DOHH2 (cell line): ENCODE measurements around the gene TPCN2.

Experiments used
- H3F3A ChIP-seq: fragments of 200-600 bp; sonication (generic), shearing (Covaris generic); 2 replicates; pipeline ENCODE4 v1.6.0; 2016; ENCODE audit warnings: antibody characterized with exemption, mild to moderate bottlenecking; ENCODE audit not compliant: control insufficient read depth, insufficient read depth
- H3K27ac ChIP-seq: fragments of 200-600 bp; sonication (generic); 2 replicates; pipeline ENCODE4 v1.5.1; 2014; ENCODE audit warnings: low read depth, mild to moderate bottlenecking, low read length, moderate library complexity
- H3K27me3 ChIP-seq: fragments of 200-600 bp; sonication (generic); 2 replicates; pipeline ENCODE4 v1.6.1; 2014; ENCODE audit warnings: mild to moderate bottlenecking, low read length, mixed read lengths; ENCODE audit not compliant: control insufficient read depth
- H3K36me3 ChIP-seq: fragments of 200-600 bp; sonication (generic); 2 replicates; pipeline ENCODE4 v1.6.1; 2014; ENCODE audit warnings: mild to moderate bottlenecking, low read length, moderate library complexity, mixed read lengths; ENCODE audit not compliant: control insufficient read depth
- H3K4me1 ChIP-seq: fragments of 200-600 bp; sonication (generic); 2 replicates; pipeline ENCODE4 v1.6.1; 2014; ENCODE audit warnings: mild to moderate bottlenecking, low read length, mixed read lengths; ENCODE audit not compliant: control insufficient read depth
- H3K4me2 ChIP-seq: fragments of 200-600 bp; sonication (generic); 2 replicates; pipeline ENCODE4 v1.6.0; 2014; ENCODE audit warnings: mild to moderate bottlenecking, low read length, moderate library complexity
- H3K4me3 ChIP-seq: fragments of 200-600 bp; sonication (generic); 2 replicates; pipeline ENCODE4 v1.5.1; 2014; ENCODE audit warnings: mild to moderate bottlenecking, low read length, mixed read lengths
- H3K79me2 ChIP-seq: fragments of 200-600 bp; sonication (generic); 2 replicates; pipeline ENCODE4 v1.6.1; 2014; ENCODE audit warnings: mild to moderate bottlenecking, low read length, mixed read lengths; ENCODE audit not compliant: control insufficient read depth
- H3K9me2 ChIP-seq: fragments of 200-600 bp; sonication (generic); replicated peaks from 2 replicates; pipeline ENCODE4 v1.6.1; 2014; ENCODE audit warnings: mild to moderate bottlenecking, low read length, mixed read lengths; ENCODE audit not compliant: control insufficient read depth
- H3K9me3 ChIP-seq: fragments of 200-600 bp; sonication (generic); 2 replicates; pipeline ENCODE4 v1.6.1; 2014; ENCODE audit warnings: antibody characterized with exemption, low read length, mixed read lengths; ENCODE audit not compliant: control insufficient read depth, insufficient read depth
- H4K20me1 ChIP-seq: fragments of 200-600 bp; sonication (generic); 2 replicates; pipeline ENCODE4 v1.6.0; 2014; ENCODE audit warnings: low read depth, mild to moderate bottlenecking, antibody characterized with exemption, low read length, moderate library complexity; ENCODE audit not compliant: control insufficient read depth, insufficient read depth
- EZH2phosphoT487 ChIP-seq: fragments of 200-600 bp; sonication (generic); IDR thresholded peaks from 2 replicates; pipeline ENCODE4 v1.6.1; 2017; ENCODE audit warnings: borderline replicate concordance, mild to moderate bottlenecking, antibody characterized with exemption, low read length, moderate library complexity, mixed read lengths
- TF ChIP-seq, protein P1 (sequence below): fragments of 200-600 bp; sonication (generic); IDR thresholded peaks from one replicate; pipeline ENCODE4 v1.5.1; 2014; ENCODE audit warnings: antibody characterized with exemption, mild to moderate bottlenecking, low read depth, low read length; ENCODE audit not compliant: poor library complexity, severe bottlenecking

The TPCN2 gene

DNA sequence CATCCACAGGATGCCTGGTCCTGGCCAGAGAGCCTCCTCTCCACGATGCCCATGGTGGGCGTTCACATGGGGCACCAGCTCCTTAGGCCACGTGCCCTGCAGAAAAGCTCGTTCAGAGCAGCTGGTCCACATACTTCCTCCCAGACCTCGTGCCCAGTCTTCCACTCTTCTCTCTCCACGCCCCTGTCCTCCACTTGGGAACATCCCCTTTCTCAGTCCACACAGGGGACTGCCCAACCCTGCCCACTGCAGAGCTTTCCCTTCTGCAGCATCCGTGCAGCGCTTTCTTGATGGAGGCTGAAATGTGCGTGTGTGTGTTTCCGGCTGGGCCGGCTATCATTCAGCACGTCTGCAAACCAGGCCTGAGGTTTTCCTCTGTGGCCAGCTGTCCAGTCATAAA, 11.3 kb downstream of the TPCN2 start:
- Histone ChIP-seq H3K79me2 (peaks cover 10% of the 10 kb centered on the region), H3K27me3 (no peaks in the 10 kb centered on the region), H3K9me2 (no peaks in the 10 kb centered on the region), H3K4me1 (peaks cover 22% of the 10 kb centered on the region), H3F3A (no peaks in the 10 kb centered on the region; the same call in 1 of the 2 replicates), H3K9me3 (no peaks in the 10 kb centered on the region), H3K36me3 (peaks cover 14% of the 10 kb centered on the region), H3K4me3 (no peak overlapping the region), H3K27ac (no peak overlapping the region), H3K4me2 (no peak overlapping the region), H4K20me1 (peaks cover 3% of the 10 kb centered on the region; the same call in 1 of the 2 replicates)
- TF ChIP-seq, protein P1, sequence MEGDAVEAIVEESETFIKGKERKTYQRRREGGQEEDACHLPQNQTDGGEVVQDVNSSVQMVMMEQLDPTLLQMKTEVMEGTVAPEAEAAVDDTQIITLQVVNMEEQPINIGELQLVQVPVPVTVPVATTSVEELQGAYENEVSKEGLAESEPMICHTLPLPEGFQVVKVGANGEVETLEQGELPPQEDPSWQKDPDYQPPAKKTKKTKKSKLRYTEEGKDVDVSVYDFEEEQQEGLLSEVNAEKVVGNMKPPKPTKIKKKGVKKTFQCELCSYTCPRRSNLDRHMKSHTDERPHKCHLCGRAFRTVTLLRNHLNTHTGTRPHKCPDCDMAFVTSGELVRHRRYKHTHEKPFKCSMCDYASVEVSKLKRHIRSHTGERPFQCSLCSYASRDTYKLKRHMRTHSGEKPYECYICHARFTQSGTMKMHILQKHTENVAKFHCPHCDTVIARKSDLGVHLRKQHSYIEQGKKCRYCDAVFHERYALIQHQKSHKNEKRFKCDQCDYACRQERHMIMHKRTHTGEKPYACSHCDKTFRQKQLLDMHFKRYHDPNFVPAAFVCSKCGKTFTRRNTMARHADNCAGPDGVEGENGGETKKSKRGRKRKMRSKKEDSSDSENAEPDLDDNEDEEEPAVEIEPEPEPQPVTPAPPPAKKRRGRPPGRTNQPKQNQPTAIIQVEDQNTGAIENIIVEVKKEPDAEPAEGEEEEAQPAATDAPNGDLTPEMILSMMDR = no peak
- no peak for TF ChIP-seq EZH2phosphoT487

DNA sequence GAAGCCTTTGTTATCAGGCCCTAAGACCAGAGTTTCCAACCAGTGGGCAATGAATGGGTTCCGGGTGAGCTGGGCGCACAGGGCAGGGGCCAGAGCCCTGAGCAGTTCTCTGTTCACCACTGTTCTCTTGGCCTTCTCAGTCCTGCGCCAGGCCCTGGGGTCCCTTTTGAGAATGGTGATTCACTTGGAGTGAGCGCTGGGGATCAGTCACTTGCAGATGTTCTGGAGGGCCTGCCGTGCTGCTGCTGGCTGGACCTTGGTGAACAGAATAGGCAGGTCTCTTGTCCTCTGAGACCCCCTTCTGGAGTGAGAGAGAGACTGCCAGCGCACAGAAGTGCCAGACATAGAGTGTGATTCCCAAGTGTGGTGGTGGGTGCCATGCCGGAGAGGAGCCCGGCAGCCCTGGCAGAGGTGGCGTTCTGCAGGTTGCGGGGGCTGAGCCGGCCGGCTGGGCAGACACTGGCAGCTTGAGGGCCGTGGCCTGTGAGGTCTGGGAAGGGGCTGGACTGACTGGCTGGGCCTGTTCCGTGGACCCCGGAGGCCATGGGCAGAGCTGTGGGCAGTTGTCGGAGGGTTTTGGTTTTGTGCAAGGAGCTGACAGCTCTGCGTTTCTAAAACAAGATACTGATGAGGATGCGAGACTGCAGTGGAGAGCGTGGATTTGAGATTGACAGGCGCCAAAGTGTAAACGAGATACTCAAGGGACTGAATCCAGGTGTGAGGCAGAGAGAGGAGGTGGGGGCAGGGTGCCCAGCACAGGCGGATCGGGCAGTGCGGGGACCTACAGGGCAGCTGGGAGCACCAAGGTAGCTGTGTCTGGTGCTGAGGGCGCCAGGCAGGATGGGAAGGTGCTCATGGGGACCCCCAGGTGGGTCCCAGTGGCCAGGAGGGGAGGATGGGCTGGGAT, 12.3 kb downstream of the TPCN2 start:
- no peak overlapping the region for H3K27ac ChIP-seq
- no peaks in the 10 kb centered on the region for H3K9me2 ChIP-seq
- peaks cover 6% of the 10 kb centered on the region; the same call in 1 of the 2 replicates for H3K36me3 ChIP-seq
- no peak overlapping the region for H3K4me3 ChIP-seq
- TF ChIP-seq EZH2phosphoT487 = no peak
- TF ChIP-seq, protein P1 = no peak
- H3F3A ChIP-seq = no peaks in the 10 kb centered on the region; the same call in 1 of the 2 replicates
- H3K79me2 ChIP-seq = peaks cover 7% of the 10 kb centered on the region
- peaks cover 11% of the 10 kb centered on the region for H3K4me1 ChIP-seq
- H3K9me3 ChIP-seq = no peaks in the 10 kb centered on the region
- H3K27me3 ChIP-seq = no peaks in the 10 kb centered on the region
- H3K4me2 ChIP-seq = no peak overlapping the region
- H4K20me1 ChIP-seq = no peaks in the 10 kb centered on the region

DNA sequence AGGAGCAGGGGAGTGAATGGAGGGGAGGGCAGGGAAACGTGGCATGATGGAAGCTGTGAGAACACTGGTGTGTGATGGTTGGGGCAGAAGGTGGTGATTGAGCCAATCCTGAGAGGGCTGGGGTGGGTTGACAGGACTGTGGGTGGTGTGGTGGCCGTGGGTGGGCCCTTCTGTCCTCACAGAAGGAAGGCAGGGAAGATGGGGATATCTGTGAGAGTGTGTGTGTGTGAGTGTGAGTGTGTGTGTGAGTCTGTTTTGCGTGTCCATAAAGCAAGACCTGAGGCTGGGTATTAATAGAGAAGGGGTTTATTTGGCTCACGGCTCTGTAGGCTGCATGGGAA, 13.0 kb downstream of the TPCN2 start:
- no peak overlapping the region for H3K4me2 ChIP-seq
- no peaks in the 10 kb centered on the region for H3F3A ChIP-seq
- H3K79me2 ChIP-seq = peaks cover 7% of the 10 kb centered on the region
- TF ChIP-seq, protein P1 = no peak
- TF ChIP-seq EZH2phosphoT487 = no peak
- H3K9me2 ChIP-seq = no peaks in the 10 kb centered on the region
- H3K27me3 ChIP-seq = no peaks in the 10 kb centered on the region
- no peak overlapping the region for H3K4me3 ChIP-seq
- H3K36me3 ChIP-seq = peaks cover 6% of the 10 kb centered on the region; the same call in 1 of the 2 replicates
- H3K9me3 ChIP-seq = no peaks in the 10 kb centered on the region
- H4K20me1 ChIP-seq = no peaks in the 10 kb centered on the region; the same call in 1 of the 2 replicates
- no peak overlapping the region for H3K27ac ChIP-seq
- peaks cover 5% of the 10 kb centered on the region for H3K4me1 ChIP-seq
